Activated CD8-positive, alpha-beta memory T cell treated with anti-CD3 and anti-CD28 coated beads, Interleukin-2, amount 50 U/mL, for 24 hours (primary cell): ENCODE results near the gene UBAC2.
"Not testable (repeated sequence)": the region's sequence is repeated elsewhere in the genome, so short reads cannot be mapped to it uniquely, and the experiment has no call there.

Source experiments
- DNase-seq: peaks from one replicate; pipeline ENCODE4 v3.0.0-alpha.2; 2020; ENCODE audit errors: extremely low read depth

UBAC2 gene

DNA sequence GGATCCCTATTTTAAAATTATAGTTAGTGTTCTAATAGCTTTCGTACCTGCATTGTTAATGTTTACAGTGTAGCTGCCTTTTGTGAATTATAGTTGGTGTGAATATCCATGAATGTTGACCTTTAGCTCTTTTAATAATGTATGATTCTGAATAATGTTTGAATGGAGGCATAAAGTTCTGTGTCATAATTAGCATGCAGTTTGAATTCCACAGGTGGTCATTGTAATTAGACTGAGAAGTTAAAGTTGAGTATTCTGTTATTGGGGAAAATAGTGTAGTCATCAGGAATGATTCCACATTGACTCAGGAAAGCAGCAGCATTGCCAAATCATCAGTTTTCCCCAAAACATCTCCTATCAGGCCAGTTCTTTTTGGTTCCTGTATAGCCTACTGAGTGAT, 45.4 kb downstream of the UBAC2 start:
- no peak for DNase-seq

DNA sequence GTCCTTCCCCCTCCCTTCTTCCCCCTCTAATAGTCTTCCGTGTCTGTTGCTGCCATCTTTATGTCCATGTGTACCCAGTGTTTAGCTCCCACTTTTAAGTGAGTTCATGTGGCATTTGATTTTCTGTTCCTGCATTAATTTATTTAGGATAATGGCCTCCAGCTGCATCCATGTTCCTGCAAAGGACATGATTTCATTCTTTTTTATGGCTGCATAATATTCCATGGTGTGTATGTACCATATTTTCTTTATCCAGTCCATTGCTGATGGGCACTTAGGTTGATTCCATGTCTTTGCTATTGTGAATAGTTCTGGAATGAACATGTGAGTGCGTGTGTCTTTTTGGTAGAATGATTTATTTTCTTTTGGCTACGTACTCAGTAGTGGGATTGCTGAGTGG, 48.5 kb downstream of the UBAC2 start:
- not testable (repeated sequence) for DNase-seq

DNA sequence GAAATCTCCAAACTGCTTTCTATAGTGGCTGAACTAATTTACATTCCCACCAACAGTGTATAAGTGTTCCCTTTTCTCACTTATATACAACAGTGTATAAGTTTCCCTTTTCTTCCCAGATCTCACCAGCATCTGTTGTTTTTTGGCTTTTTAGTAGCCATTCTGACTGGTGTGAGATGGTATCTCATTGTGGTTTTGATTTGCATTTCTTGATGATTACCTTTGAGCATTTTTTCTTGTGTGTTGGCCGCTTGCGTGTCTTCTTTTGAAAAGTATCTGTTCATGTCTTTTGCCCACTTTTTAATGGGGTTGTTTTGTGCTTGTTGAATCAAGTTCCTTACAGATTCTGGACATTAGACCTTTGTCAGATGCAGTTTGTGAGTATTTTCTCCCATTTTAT, 49.0 kb downstream of the UBAC2 start:
- DNase-seq: not testable (repeated sequence)

GRCh38 chr13:99250982-99251825, 50.5 kb downstream of the UBAC2 start:
- no peak for DNase-seq

DNA sequence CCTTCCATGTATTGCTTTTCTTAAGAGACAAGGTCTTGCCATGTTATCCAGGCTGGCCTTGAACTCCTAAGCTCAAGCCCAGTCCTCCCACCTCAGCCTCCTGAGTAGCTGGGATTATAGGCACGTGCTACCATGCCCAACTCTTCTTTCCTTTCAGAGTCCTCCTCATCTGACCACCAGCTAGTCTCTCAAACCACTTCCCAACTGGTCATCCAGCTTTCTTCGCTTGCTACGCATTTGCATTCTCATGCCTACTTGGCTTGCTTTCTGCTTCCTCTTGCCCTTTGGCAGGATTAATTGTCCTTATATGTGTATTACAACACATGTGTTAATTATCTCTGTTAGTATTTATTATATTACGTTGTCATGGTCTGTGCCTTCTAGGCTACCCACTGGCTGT, 51.3 kb downstream of the UBAC2 start:
- DNase-seq: no peak

DNA sequence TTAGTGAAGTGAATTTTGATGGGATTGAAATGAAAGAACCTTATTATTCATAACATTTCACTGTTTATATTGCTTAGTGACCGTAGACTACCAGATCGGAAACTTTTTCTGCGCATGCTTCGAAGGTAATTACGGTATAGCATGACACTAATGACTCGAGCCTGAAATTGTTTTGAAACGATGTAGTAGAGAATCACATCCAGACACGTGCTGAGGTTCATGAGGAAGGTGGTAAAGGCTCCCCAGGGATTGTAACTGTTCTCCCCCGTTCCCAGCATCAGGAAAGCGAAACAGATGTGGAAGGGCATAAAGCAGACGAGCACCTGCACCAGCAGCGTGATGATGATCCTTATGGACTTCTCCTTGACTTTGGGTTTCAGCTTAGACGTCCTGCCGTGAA, 54.2 kb downstream of the UBAC2 start:
- DNase-seq: no peak

- DNase-seq: no peak
Measured at GRCh38 chr13:99255271-99255670, 54.6 kb downstream of the UBAC2 start.

DNA sequence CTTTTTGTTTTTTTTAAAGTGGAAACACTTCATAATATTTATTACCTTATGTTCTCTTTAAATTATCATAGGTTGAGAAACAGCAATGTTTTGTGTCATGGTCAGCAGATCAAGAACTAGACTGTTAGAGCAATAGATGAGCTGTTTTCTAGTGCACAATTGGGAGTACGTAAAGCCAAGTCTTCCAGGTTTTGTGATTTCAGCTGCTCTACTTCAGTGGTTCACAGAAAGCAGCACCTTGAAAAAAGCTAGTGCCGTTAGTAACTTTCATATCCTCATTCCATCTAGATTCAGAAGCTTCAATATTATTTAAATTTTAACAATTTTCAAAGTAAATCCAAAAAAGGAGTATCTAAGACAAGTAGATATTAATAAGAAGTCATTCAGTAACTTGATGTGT, 55.6 kb downstream of the UBAC2 start:
- no peak for DNase-seq

DNA sequence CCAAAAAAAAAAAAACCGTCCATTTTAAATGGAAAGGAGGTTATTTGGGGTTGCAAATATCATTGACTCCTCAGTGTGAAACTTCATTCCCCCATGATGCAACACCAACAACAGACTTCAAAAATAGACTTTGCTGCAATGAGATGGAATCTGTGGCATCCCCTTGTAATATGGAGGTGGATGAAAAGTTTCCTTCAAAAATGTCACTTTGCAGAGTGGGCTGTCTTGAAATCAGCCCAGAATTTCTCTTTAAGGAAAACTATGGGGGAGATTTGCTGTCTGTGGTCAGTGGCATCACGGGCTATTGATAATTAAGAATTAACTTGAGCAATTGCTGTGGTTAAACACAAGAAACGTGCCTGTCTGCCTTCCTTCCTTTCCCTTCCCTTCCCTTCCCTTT, 56.1 kb downstream of the UBAC2 start:
- no peak for DNase-seq

DNA sequence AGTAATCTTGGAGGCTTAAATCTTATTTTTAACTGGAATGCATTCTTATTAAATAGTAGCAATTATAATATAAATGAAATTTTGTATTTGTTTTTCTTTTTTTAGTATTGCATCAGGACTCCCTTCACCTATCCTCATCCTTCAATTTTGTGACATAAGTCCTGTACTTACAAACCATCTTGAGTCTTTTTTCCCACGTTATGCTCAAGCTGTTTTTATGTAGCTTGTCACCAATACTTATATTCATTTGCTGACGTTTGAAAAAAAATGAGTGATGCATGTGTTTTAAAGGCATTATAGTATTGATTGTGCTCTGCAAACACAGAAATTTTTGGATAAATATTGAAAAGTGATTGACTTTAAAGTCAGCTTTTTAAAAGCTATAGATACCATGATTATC, 56.6 kb downstream of the UBAC2 start:
- DNase-seq: no peak

GRCh38 chr13:99258210-99258860, 57.7 kb downstream of the UBAC2 start, which contains the start of gene GPR18:
Gene GPR18, minus strand, starts transcription at chr13:99258379. Its CDS starts 2,507 bp downstream, at chr13:99255872.
- no peak for DNase-seq

- no peak for DNase-seq
Measured at GRCh38 chr13:99258946-99259345, 58.3 kb downstream of the UBAC2 start.

DNA sequence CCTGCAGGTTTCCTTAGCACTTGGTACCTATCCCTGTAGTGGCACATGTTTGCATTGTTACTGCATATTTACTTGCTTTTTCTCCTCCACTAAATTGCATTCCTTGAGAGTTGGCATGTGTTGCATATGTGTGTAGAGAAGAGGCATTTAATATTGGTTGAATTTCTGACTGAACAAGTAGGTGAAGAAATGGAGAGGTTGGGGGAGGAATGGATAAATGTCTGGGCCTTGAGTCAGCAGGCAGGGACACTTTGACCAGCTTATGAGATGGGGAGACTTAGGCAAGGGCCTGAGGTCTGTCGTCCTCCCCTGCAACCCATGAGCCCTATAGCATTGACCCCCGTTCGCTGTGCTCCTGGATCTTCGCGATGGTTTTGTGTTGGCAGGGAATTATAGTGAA, 59.6 kb downstream of the UBAC2 start:
- DNase-seq: no peak

DNA sequence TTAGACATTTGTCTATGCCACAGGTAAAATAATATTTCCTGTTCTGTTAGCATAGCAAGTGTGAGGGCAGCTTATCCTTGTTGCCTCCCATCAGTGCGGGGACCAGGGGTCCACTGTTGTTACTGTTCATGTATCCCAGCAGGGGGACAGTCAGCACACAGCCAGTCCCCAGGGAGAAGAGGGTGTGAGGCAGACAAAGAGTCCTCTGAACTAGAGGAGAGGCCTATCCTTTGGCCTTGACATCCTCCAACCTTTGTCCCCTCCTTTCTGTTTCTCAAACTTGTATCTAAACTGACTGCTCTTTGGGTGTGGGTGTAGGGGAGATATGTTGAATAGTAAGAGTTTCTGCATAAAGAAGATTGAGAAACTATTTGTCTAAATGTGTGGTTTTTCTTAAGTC, 60.4 kb downstream of the UBAC2 start:
- no peak for DNase-seq

GRCh38 chr13:99263126-99263785, 62.6 kb downstream of the UBAC2 start:
- no peak for DNase-seq

DNA sequence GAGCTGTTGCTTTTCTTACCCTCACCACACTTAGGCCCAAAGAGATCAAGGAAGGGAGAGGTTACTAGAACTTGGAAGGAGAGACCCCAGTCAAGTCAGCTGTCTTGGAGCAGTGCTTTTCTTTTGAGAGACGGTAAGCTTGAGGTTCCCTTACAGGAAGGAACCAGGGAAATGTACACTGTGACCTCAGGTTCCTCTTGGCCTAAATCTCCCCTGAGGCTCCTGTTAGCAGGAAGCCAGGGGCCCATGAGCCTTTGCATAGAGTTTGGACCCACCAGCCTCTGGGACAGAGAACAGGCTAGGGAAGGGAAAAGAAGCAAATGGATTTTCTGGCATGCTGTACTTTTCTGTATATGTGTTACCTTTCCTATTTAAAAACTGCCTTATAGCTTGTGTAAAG, 63.4 kb downstream of the UBAC2 start:
- DNase-seq: no peak

- DNase-seq: no peak
Measured at GRCh38 chr13:99265162-99265800, 64.6 kb downstream of the UBAC2 start.

- DNase-seq: no peak
Measured at GRCh38 chr13:99265821-99266426, 65.3 kb downstream of the UBAC2 start.

DNA sequence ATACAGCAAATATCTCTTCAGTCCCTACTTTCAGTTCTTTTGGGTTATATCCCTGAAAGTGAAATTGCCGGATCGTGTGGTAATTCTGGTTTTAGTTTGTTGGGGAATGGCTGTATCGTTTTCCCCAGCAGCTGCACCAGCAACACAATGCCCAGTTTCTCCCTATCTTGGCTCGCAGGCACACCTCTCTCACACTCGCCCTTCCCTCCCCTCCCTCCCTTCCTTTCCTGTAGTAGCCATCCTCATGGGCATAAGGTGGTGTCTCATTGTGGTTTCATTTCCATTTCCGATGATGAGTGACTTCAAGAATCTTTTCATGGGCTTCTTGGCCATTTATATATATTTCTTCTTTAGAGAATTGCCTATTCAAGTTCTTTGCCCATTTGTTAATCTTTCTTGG, 66.2 kb downstream of the UBAC2 start:
- DNase-seq: no peak

GRCh38 chr13:99267927-99268326, 67.3 kb downstream of the UBAC2 start:
- no peak for DNase-seq

GRCh38 chr13:99268822-99269221, 68.2 kb downstream of the UBAC2 start:
- no peak for DNase-seq
